Pancreas (tissue), 10 donors: ENCODE measurements around the gene LRRC70. TPM values are rescaled to one million over a fixed set of nuclear protein-coding genes. Genes with fewer than 3 reads are reported as not detected.

Experiments
- ATAC-seq, 4 donors: fragments of 200-7000 bp; cut with Tn5 transposase; one replicate each; pipeline versions ENCODE4 v1.8.0 to v1.9.1; 2020; ENCODE audit warnings: mild to moderate bottlenecking in 4 of 4, moderate library complexity in 4 of 4
- DNase-seq, 6 donors: peaks; one replicate each; pipeline ENCODE4 v3.0.0-alpha.2; 2020
- FAIRE-seq: peaks from 2 replicates; lab custom pipeline; 2012; peaks lifted over from hg19 to GRCh38; lab: Jason Lieb, UNC
- H3K27ac ChIP-seq, 4 donors: fragments of 200-600 bp; sonication (generic); 1 replicate in 3 of 4; 2 replicates in 1 of 4; pipeline versions ENCODE4 v1.5.0 to v1.8.0; 2020
- H3K27me3 ChIP-seq, 4 donors: fragments of 200-600 bp; one replicate each; pipeline ENCODE4 v1.8.0; 2021
- H3K36me3 ChIP-seq, 3 donors: fragments of 200-600 bp; sonication (generic) in 1 of 3; one replicate each; pipeline versions ENCODE4 v1.5.0 to v1.8.0; 2020 to 2021
- H3K4me1 ChIP-seq, 3 donors: fragments of 200-600 bp; one replicate each; pipeline ENCODE4 v1.8.0; 2021
- H3K4me3 ChIP-seq, 4 donors: fragments of 200-600 bp; sonication (generic) in 2 of 4; one replicate each; pipeline versions ENCODE4 v1.5.0 to v1.8.0; 2020 to 2021
- H3K9me3 ChIP-seq, 4 donors: fragments of 200-600 bp; one replicate each; pipeline ENCODE4 v1.8.0; 2021
- WGBS, 2 donors: extraction: QIAGEN DNeasy Blood & Tissue Kit; methylation state at CpG; one replicate each; pipeline ENCODE4 v1.1.7; 2013; 5-methylcytosine and 5-hydroxymethylcytosine counted together
- intact Hi-C, 3 donors: fragments of 100-400 bp; cut with DNase I; formaldehyde crosslinking; loops; one replicate each; pipeline versions ENCODE4 v1.11.1 to v1.14.2; 2022
- polyA plus RNA-seq, 2 donors: library from polyadenylated mRNA; stranded (reverse); fragments of 200-250 nt; gene quantifications; one replicate each; pipeline ENCODE4 v1.2.3, GENCODE V29; 2013
- total RNA-seq, 6 donors: library from RNA; stranded (reverse); fragmentation: NEBNext Ultra II Directional in 4 of 6; extraction: Animal tissue kit (Norgen Biotek cat#: 25700) in 4 of 6; gene quantifications; one replicate each; pipeline versions ENCODE4 v1.2.1 to v1.2.4, GENCODE V29; 2021 to 2023
- TF ChIP-seq, protein P1 (sequence below), 4 donors: fragments of 200-600 bp; sonication (generic) in 3 of 4; IDR thresholded peaks; one replicate each; pipeline versions ENCODE4 v1.5.0 to v1.8.0; 2021; ENCODE audit warnings: antibody characterized with exemption in 4 of 4
- donor health status: healthy with polysubstance abuse.
- donor health status: DM: no; HTN: no; CAD: no; lungs with moderate emphysema.
- donor health status: DM: no; HTN: no; CAD: no.
- donor health status: control.
- donor health status: control.
- donor health status: Bipolar disorder and iron deficiency.
- donor health status: DM: yes; HTN: yes; CAD: no.
- donor health status: DM: no; HTN: no; CAD: no.
- donor health status: DM: no; HTN: no; CAD: no.
- donor health status: DM: yes; HTN: yes; CAD: no.

Gene LRRC70
- total and polyA plus RNA-seq, 8 donors, result 0.16 to 3.5 (median 0.57) TPM

DNA sequence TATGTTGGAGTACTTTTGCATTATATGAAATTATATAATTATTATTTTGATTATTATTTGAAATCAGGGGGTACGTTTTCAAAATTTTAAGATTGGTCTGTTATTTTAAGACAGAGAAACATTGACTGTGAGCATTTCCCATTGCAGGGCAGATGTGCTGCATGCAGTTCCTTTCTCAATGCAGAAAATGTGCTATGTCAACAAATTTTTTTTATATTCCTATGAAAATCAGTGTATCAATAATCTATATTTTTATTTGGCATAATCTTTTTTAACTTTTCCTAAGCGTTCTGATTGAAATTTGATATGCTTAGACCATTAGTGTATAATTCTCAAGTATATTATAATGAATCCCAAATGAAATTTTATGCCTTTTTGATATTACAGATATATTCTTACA is 41.8 kb upstream of the LRRC70 start:
- H3K27ac ChIP-seq, result no peak overlapping the region
- TF ChIP-seq, protein P1, sequence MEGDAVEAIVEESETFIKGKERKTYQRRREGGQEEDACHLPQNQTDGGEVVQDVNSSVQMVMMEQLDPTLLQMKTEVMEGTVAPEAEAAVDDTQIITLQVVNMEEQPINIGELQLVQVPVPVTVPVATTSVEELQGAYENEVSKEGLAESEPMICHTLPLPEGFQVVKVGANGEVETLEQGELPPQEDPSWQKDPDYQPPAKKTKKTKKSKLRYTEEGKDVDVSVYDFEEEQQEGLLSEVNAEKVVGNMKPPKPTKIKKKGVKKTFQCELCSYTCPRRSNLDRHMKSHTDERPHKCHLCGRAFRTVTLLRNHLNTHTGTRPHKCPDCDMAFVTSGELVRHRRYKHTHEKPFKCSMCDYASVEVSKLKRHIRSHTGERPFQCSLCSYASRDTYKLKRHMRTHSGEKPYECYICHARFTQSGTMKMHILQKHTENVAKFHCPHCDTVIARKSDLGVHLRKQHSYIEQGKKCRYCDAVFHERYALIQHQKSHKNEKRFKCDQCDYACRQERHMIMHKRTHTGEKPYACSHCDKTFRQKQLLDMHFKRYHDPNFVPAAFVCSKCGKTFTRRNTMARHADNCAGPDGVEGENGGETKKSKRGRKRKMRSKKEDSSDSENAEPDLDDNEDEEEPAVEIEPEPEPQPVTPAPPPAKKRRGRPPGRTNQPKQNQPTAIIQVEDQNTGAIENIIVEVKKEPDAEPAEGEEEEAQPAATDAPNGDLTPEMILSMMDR (IDR thresholded peaks at IDR 0.05), result no peak
- no peak overlapping the region for H3K4me3 ChIP-seq
- no peaks in the 10 kb centered on the region for H3K4me1 ChIP-seq
- intact Hi-C loops, result no loop called here
- ATAC-seq, result no peak
- no peaks in the 10 kb centered on the region for H3K9me3 ChIP-seq
- no peak for FAIRE-seq
- H3K27me3 ChIP-seq, result no peaks in the 10 kb centered on the region
- no peaks in the 10 kb centered on the region for H3K36me3 ChIP-seq
- 88 to 91% methylated on average over 2 of the region's 2 CpGs for WGBS, 2 donors
- no peak for DNase-seq

DNA sequence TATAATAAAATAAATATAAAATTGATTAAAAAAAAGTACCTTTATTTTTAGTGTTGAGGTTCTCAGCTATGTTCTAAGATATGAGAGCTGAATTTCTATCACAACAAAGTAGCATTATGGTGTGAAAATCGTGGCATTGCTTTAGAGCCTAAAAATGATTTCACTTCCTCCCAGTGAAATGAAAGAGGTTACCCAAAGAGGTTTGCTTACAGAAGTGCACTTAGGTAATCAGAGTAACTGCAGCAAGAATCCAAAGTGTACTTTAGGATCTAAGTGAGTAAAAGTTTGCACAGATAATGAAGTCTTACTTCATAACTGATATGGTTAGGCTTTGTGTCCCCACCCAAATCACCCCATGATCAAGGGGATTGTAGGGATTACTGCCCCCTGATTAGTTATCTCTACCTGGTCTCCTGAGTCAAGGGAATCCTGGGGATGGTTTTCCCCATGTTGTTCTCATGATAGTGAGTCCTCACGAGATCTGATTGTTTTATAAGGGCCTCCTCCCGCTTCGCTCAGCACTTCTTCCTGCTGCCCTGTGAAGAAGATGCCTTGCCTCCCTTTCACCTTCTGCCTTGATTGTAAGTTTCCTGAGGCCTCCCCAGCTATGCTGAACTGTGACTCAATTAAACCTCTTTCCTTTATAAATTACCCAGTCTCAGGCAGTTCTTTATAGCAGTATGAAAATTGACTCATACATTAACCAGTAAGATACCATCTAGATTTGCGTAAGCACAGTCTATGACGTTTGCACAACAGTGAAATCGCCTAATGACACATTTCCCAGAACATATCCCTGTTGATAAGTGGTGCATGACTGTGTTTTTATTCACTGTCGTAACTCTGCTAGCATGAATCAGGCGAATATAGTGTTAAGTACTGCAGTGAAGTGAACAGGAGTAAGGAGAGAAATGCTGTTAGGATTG is 40.3 kb upstream of the LRRC70 start:
- H3K4me1 ChIP-seq, result no peaks in the 10 kb centered on the region
- no peak for ATAC-seq
- intact Hi-C loops, result no loop called here
- no peak for DNase-seq
- H3K9me3 ChIP-seq, result no peaks in the 10 kb centered on the region
- TF ChIP-seq, protein P1 (IDR thresholded peaks at IDR 0.05), result no peak
- H3K27ac ChIP-seq, result no peak overlapping the region
- H3K27me3 ChIP-seq, result no peaks in the 10 kb centered on the region
- H3K36me3 ChIP-seq, result no peaks in the 10 kb centered on the region
- FAIRE-seq, result no peak
- WGBS, 2 donors, result 91 to 95% methylated on average over 9 of the region's 9 CpGs
- H3K4me3 ChIP-seq, result no peak overlapping the region

DNA sequence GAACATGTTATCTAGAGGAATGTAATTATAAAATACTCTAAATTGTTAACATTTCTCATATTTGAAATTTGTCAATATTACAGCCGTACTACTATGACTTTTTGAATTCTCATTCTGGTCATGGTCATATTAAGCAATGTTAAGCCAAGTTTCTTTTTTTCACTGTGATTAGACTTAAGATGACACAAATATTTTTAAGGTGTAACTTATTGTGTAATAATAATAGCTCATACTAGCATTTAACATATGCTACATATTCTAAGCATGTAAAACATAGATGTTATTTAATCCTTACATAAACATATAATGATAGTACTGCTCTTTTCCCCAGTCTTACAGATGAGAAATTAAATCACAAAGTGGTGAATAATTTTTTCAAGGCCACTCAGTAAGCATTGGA is 35.9 kb upstream of the LRRC70 start:
- no peak for DNase-seq
- TF ChIP-seq, protein P1 (IDR thresholded peaks at IDR 0.05), result no peak
- Histone ChIP-seq H3K36me3 (no peaks in the 10 kb centered on the region), H3K9me3 (no peaks in the 10 kb centered on the region), H3K27me3 (no peaks in the 10 kb centered on the region), H3K4me3 (no peak overlapping the region), H3K27ac (no peak overlapping the region), H3K4me1 (no peaks in the 10 kb centered on the region)
- 88% methylated on average over 1 of the region's 1 CpG for WGBS, 2 donors
- intact Hi-C loops, result no loop called here
- ATAC-seq, result no peak
- no peak for FAIRE-seq

DNA sequence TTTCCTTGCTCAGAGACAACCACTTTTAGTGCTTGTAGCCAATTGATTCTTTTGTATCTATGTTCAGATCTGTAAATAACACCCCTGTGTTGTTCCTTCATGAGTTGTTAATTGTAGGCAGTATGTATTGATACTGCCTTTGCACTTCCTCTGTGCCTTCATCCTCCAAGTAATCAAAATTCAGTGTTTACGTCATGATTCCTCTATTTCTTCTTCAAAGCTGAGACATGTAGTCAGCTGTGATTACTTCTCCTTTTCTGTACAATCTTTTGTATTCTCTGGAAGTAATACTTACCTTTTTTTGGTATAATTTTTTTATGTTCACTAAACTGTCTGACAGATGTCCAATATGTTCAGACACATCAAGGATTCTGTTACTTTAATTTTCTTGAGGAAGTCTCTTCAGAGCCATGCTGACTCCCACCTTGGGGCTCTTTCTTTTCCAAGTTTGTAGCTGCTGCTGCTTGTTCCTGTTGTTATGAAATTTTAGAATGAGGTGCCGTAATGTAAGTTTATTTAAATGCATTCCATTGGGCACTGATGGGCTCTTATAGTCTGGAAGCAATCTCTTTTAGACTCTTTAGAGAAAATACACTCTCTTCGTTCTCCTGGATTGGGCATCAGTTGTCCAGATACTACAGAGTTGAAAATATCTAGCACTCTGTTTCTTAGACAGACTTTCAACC is 30.5 kb upstream of the LRRC70 start:
- TF ChIP-seq, protein P1 (IDR thresholded peaks at IDR 0.05), result no peak
- intact Hi-C loops, result no loop called here
- no peaks in the 10 kb centered on the region for H3K36me3 ChIP-seq
- ATAC-seq, result no peak
- 90 to 96% methylated on average over 3 of the region's 3 CpGs for WGBS, 2 donors
- H3K4me3 ChIP-seq, result no peak overlapping the region
- no peak for DNase-seq
- H3K27ac ChIP-seq, result no peak overlapping the region
- no peak for FAIRE-seq
- no peaks in the 10 kb centered on the region for H3K4me1 ChIP-seq
- no peaks in the 10 kb centered on the region for H3K9me3 ChIP-seq
- H3K27me3 ChIP-seq, result no peaks in the 10 kb centered on the region
